ENCODE measurements around the gene AQP10.
"Not testable (repeated sequence)": the region's sequence is repeated elsewhere in the genome, so short reads cannot be mapped to it uniquely, and the experiment has no call there.

GRCh38 chr1:154341366-154341765 lies 20.5 kb downstream of the AQP10 start:
- TF ChIP-seq, protein P1, sequence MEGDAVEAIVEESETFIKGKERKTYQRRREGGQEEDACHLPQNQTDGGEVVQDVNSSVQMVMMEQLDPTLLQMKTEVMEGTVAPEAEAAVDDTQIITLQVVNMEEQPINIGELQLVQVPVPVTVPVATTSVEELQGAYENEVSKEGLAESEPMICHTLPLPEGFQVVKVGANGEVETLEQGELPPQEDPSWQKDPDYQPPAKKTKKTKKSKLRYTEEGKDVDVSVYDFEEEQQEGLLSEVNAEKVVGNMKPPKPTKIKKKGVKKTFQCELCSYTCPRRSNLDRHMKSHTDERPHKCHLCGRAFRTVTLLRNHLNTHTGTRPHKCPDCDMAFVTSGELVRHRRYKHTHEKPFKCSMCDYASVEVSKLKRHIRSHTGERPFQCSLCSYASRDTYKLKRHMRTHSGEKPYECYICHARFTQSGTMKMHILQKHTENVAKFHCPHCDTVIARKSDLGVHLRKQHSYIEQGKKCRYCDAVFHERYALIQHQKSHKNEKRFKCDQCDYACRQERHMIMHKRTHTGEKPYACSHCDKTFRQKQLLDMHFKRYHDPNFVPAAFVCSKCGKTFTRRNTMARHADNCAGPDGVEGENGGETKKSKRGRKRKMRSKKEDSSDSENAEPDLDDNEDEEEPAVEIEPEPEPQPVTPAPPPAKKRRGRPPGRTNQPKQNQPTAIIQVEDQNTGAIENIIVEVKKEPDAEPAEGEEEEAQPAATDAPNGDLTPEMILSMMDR (IDR thresholded peaks at IDR 0.05; ENCODE audit: borderline replicate concordance, extremely low read depth, low read length, poor library complexity, severe bottlenecking) = not testable (repeated sequence)
- not testable (repeated sequence) for TF ChIP-seq EZH2 (IDR thresholded peaks at IDR 0.05; ENCODE audit: borderline replicate concordance, low read depth, low read length, severe bottlenecking)

Measured in DND-41 (cell line).